Esophagus mucosa (tissue), 1 donor: ENCODE data around the gene CEP250. TPM values are rescaled to one million over a fixed set of nuclear protein-coding genes. Genes with fewer than 3 reads are reported as not detected.
"Not testable (repeated sequence)": the region's sequence is repeated elsewhere in the genome, so short reads cannot be mapped to it uniquely, and the experiment has no call there.

Experiments
- ATAC-seq: fragments of 200-7000 bp; cut with Tn5 transposase; one replicate; pipeline ENCODE4 v1.9.1; 2020
- total RNA-seq: library from RNA; stranded (reverse); gene quantifications from one replicate; pipeline ENCODE4 v1.2.4, GENCODE V29; 2023
- donor health status: DM: yes; HTN: yes; CAD: no.

Gene CEP250
- total RNA-seq, 1 donor from 2014 or later, result 13.6 TPM

DNA sequence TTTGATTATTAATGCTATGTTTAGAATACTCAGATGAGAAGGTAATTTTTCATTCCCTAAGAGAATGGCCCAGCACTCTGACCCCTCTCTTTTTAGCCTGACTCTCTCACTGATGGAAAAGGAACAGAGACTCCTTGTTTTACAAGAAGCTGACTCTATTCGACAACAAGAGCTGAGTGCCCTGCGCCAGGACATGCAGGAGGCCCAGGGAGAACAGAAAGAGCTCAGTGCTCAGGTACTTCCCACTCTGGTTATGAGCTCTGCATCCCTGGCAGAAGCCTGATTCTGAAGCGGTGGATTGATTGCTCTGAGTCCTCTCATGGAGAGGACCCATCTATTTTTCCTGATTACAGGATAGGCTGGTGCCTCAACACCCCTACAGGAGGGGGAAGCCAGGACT is 41.1 kb downstream of the CEP250 start:
- ATAC-seq, result no peak

GRCh38 chr20:35497320-35497719 is 41.9 kb downstream of the CEP250 start:
- ATAC-seq, result no peak

- peak; percentile 19 for ATAC-seq
Measured at GRCh38 chr20:35497780-35498189, 42.4 kb downstream of the CEP250 start.

DNA sequence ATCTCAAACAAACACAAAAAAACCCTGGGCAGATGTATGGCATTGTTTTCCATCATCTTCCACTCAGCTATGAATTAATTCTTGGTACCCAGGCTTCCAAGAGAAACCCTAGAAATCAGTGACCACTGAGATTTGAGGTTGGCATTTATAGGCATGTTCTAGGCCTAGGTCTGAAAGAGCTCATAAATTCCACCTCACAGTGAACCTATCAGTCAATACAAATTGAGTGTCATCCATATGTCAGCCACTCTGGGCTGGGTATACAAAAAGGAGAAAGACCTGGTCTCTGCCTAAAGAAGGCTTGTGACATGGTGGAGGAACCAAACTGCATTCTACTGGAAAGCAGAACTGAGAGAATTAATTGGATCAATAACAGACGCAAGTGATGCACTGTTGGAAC is 43.9 kb downstream of the CEP250 start:
- no peak for ATAC-seq

- no peak for ATAC-seq
Measured at GRCh38 chr20:35502352-35502751, 47.0 kb downstream of the CEP250 start.

DNA sequence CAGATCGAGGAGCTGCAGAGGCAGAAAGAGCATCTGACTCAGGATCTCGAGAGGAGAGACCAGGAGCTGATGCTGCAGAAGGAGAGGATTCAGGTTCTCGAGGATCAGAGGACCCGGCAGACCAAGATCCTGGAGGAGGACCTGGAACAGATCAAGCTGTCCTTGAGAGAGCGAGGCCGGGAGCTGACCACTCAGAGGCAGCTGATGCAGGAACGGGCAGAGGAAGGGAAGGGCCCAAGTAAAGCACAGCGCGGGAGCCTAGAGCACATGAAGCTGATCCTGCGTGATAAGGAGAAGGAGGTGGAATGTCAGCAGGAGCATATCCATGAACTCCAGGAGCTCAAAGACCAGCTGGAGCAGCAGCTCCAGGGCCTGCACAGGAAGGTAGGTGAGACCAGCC is 47.9 kb downstream of the CEP250 start:
- no peak for ATAC-seq

DNA sequence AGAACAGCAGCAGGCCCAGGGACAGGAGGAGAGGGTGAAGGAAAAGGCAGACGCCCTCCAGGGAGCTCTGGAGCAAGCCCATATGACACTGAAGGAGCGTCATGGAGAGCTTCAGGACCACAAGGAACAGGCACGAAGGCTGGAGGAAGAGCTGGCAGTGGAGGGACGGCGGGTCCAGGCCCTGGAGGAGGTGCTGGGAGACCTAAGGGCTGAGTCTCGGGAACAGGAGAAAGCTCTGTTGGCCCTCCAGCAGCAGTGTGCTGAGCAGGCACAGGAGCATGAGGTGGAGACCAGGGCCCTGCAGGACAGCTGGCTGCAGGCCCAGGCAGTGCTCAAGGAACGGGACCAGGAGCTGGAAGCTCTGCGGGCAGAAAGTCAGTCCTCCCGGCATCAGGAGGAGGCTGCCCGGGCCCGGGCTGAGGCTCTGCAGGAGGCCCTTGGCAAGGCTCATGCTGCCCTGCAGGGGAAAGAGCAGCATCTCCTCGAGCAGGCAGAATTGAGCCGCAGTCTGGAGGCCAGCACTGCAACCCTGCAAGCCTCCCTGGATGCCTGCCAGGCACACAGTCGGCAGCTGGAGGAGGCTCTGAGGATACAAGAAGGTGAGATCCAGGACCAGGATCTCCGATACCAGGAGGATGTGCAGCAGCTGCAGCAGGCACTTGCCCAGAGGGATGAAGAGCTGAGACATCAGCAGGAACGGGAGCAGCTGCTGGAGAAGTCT is 48.6 kb downstream of the CEP250 start:
- ATAC-seq, result no peak

GRCh38 chr20:35504751-35505150 is 49.4 kb downstream of the CEP250 start:
- no peak for ATAC-seq

- ATAC-seq, result no peak
Measured at GRCh38 chr20:35506179-35506578, 50.8 kb downstream of the CEP250 start.

GRCh38 chr20:35506872-35507638 is 51.7 kb downstream of the CEP250 start:
- no peak for ATAC-seq

DNA sequence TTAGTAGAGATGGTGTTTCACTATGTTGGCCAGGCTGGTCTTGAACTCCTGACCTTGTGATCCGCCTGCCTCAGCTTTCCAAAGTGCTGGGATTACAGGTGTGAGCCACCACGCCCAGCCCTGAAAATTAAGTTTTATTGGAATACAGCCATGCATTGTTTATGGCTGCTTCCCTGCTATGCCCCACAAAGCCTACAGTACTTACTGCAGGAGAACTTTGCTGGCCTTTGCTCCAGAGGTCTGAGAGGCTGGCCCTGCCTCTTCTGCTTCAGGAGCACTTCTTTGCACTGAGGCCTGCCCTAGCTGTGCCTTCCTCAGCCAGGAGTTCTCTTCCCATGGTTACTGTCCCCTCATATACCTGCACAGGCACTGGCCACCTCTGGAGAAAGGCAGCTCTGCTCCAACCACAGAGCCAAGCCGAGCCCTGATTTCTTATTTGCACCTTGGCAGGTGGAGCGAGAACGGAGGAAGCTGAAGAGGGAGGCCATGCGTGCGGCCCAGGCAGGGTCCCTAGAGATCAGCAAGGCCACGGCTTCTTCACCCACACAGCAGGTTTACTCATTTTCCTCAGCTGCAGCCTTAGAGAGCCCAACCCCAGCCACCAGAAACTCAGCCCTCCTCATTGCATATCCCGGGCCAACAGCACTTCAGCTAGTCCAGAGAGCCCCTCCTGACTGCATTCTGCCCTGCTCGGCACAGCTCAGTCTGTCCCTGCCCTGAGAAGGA is 53.3 kb downstream of the CEP250 start:
- no peak for ATAC-seq

DNA sequence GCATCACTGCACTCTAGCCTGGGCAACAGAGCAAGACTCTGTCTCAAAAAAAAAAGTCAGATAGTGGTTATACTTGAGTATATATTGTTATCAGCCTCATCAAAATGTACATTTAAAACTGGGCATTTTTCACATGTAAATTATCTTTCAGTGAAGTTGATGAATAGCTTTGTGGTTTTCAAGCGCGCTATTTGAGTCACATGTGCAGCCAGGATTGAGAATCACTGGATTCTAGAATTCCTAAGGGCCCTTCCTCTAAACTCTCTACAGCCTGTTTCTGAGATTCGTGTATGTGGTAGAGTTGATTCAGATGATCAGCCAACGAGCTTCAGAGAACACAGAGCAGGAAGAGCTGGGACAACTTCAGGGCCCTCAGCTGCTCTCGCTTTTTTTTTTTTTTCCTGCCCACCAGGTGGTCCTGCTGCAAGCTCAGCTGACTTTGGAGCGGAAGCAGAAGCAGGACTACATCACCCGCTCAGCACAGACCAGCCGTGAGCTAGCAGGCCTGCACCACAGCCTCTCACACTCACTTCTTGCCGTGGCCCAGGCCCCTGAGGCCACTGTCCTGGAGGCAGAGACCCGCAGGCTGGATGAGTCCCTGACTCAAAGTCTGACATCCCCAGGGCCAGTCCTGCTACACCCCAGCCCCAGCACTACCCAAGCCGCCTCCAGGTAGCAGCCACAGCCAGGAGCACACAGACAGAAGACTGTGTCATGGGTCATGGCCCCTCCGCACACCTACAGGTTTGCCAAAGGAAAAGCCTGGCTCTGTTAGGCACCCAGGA is 55.7 kb downstream of the CEP250 start:
- no peak for ATAC-seq

GRCh38 chr20:35511814-35512420 is 56.5 kb downstream of the CEP250 start:
- peak; percentile 40 for ATAC-seq

- no peak for ATAC-seq
Measured at GRCh38 chr20:35514371-35514932, 59.1 kb downstream of the CEP250 start.

GRCh38 chr20:35515341-35515740 is 59.9 kb downstream of the CEP250 start:
- ATAC-seq, result no peak

GRCh38 chr20:35515949-35516645 is 60.7 kb downstream of the CEP250 start:
- peak; percentile 76 for ATAC-seq

DNA sequence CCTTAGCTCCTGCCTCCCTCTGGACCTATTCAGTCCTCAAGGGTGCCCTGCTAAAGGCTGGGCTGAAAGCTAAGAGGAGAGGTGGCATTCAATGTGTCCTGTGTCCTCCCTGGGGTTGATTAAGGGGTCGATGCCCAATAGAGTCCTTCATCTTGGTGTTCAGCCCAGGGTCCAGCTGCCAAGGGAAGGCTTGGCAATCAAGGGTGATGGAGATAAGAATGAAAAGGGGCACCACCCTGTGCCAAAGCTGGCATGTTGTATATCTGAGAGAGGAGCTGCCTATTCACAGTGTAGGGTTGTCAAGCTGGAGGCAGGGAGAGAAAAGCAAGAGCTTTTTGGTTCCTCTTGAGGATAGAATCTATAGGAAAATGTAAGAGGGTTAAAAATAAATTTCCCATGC is 61.7 kb downstream of the CEP250 start:
- no peak for ATAC-seq

DNA sequence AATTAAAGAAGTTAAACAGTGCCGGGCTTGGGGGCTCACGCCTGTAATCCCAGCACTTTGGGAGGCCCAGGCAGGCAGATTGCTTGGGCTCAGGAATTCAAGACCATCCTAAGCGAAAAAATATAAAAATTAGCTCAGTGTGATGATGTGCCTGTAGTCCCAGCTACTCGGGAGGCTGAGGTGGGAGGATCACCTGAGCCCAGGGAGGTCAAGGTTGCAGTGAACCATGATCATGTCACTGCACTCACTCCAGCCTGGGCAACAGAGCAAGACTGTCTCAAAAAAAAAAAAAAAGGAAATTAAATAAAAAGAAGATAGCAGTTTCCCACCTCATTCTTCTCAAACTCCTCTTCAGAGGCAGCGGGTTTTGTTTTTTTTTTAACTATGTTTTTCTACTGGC is 62.4 kb downstream of the CEP250 start:
- not testable (repeated sequence) for ATAC-seq

GRCh38 chr20:35518955-35519354 is 63.6 kb downstream of the CEP250 start:
- no peak for ATAC-seq

DNA sequence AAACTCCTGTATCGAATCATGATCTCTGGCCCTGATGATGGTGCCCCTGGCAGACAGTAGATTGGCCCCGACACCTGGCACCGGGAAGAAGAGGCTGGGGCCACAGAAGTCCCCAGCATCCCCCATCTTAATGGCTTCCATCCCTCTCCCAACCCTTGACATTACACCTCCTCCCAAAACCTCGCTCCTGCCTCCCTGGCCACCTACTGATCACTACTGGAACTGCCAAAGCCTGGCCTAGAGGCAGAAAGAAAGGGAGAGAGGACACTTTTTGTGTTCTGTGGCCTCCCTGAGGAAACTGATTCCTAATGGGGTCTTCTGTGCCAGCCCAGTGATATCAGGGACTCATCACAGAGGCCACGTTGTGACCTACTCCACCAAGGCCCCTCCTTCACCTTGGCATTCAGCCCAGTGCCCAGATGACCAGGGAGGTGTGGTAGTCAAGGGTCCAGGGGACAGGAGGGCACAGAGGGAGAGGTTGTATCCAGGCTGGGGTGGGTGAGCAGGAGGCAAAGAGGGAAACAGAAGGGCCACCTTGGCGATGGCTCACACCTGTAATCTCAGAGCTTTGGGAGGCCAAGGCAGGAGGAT is 68.0 kb downstream of the CEP250 start:
- peak; percentile 41 for ATAC-seq

DNA sequence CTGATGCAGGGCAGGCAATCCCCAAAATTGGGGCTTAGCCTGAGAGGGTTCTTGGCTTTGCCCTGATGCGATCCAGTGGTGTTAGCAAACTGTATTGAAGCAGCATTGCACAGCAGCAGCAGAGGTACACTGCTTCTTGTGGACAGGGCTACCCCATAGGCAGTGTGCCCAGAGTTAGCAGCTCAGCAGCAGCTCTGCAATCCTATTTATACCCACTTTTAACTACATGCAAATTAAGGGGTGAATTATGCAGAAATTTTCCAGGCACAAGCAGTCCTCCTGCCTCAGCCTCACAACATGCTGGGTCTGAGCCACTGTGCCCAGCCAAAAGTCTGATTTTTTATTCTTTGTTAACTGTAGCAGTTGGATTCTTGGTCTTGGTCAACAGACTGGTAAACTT is 70.2 kb downstream of the CEP250 start:
- ATAC-seq, result no peak
